Measurements from ENCODE around the gene POU6F2. TPM values are rescaled to one million over a fixed set of nuclear protein-coding genes. Genes with fewer than 3 reads are reported as not detected.

The POU6F2 gene
- total and polyA plus RNA-seq, 2 experiments from 2014 or later, result 7.2 to 7.3 TPM

GRCh38 chr7:39451901-39452300 is 474.2 kb downstream of the POU6F2 start:
- no peak overlapping the region for H3K27ac Mint-ChIP-seq

More at GRCh38 chr7:39451901-39452300, 474.2 kb downstream of the POU6F2 start:
- H3K4me1 Mint-ChIP-seq, result no peaks in the 10 kb centered on the region
- no peaks in the 10 kb centered on the region for H3K27me3 Mint-ChIP-seq (ENCODE audit: insufficient read depth, low read depth, poor library complexity)
- Histone ChIP-seq H3K27me3 (ENCODE audit: insufficient read depth) (no peaks in the 10 kb centered on the region), H3K27ac (ENCODE audit: low read depth) (no peak overlapping the region), H3K9me2 (ENCODE audit: insufficient read depth) (no peaks in the 10 kb centered on the region), H3K4me3 (no peak overlapping the region), H3K4me1 (ENCODE audit: insufficient read depth) (no peaks in the 10 kb centered on the region), H3K4me2 (no peak overlapping the region), H4K20me1 (replicated peaks; ENCODE audit: insufficient read depth) (no peaks in the 10 kb centered on the region), H3K79me2 (replicated peaks; ENCODE audit: insufficient read depth) (no peaks in the 10 kb centered on the region), H3K36me3 (ENCODE audit: insufficient read depth) (no peaks in the 10 kb centered on the region), H3F3A (replicated peaks; ENCODE audit: low read depth) (no peaks in the 10 kb centered on the region), H2AFZ (no peak overlapping the region)
- TF ChIP-seq ETS1 (IDR thresholded peaks at IDR 0.05), result no peak
- no peak for TF ChIP-seq STAT1 (IDR thresholded peaks at IDR 0.05; ENCODE audit: unreplicated experiment)
- no peak for TF ChIP-seq ZNF331 (CRISPR knock-in tag; IDR thresholded peaks at IDR 0.05; ENCODE audit: low read depth)
- TF ChIP-seq EZH2phosphoT487 (IDR thresholded peaks at IDR 0.05; ENCODE audit: unreplicated experiment), result no peak
- no peak for TF ChIP-seq POLR2AphosphoS5 (IDR thresholded peaks at IDR 0.05; ENCODE audit: low read depth)
- TF ChIP-seq CREB1 (CRISPR knock-in tag; IDR thresholded peaks at IDR 0.05; ENCODE audit: low read depth), result no peak
- no peak for TF ChIP-seq ZNF114 (CRISPR knock-in tag; IDR thresholded peaks at IDR 0.05)
- no peak for TF ChIP-seq CTCF (conservative IDR thresholded peaks at IDR 0.05; ENCODE audit: low read depth in 2 of 2)
- no peak for TF ChIP-seq ZNF462 (CRISPR knock-in tag; IDR thresholded peaks at IDR 0.05)
- TF ChIP-seq NANOG (IDR thresholded peaks at IDR 0.05; ENCODE audit: borderline replicate concordance), result no peak
- no peak for TF ChIP-seq REST (IDR thresholded peaks at IDR 0.05; ENCODE audit: unreplicated experiment)
- no peak for TF ChIP-seq JUNB (IDR thresholded peaks at IDR 0.05; ENCODE audit: unreplicated experiment)
- no peak overlapping the region for H3K4me3 Mint-ChIP-seq
- ATAC-seq (no peak), DNase-seq (ENCODE audit: low spot score) (no peak)
- no peaks in the 10 kb centered on the region for H3K36me3 Mint-ChIP-seq (ENCODE audit: low read depth)
- no peaks in the 10 kb centered on the region for H3K9me3 Mint-ChIP-seq

Data from GM23338 (cell line).